WTC11 (cell line): ENCODE data around the gene FDXR. TPM values are rescaled to one million over a fixed set of nuclear protein-coding genes. Genes with fewer than 3 reads are reported as not detected.
A peak's percentile ranks its signal among the peaks of the same experiment; 100 is the strongest.

Experiments
- ARID4B ChIP-seq: sonication (generic); formaldehyde crosslinking; IDR thresholded peaks from 2 replicates; pipeline ENCODE4 v1.8.0; 2023; ENCODE audit warnings: missing genetic modification reagents, mild to moderate bottlenecking, borderline replicate concordance
- ATF6 ChIP-seq: sonication (generic); formaldehyde crosslinking; IDR thresholded peaks from 2 replicates; pipeline ENCODE4 v1.8.1; 2023; ENCODE audit warnings: mild to moderate bottlenecking, missing genetic modification reagents
- CBFB ChIP-seq: sonication (generic); formaldehyde crosslinking; IDR thresholded peaks from 2 replicates; pipeline ENCODE4 v1.8.1; 2022; ENCODE audit warnings: mild to moderate bottlenecking, low read depth, missing genetic modification reagents
- E2F1 ChIP-seq: sonication (generic); formaldehyde crosslinking; IDR thresholded peaks from 2 replicates; pipeline ENCODE4 v1.8.0; 2022; ENCODE audit warnings: mild to moderate bottlenecking, missing genetic modification reagents
- E2F5 ChIP-seq: sonication (generic); formaldehyde crosslinking; IDR thresholded peaks from 2 replicates; pipeline ENCODE4 v1.8.1; 2022; ENCODE audit warnings: mild to moderate bottlenecking, moderate library complexity, missing genetic modification reagents
- FOXK1 ChIP-seq: sonication (generic); formaldehyde crosslinking; IDR thresholded peaks from 2 replicates; pipeline ENCODE4 v1.8.0; 2022; ENCODE audit warnings: mild to moderate bottlenecking, moderate library complexity, missing genetic modification reagents
- FOXP4 ChIP-seq: sonication (generic); formaldehyde crosslinking; IDR thresholded peaks from 2 replicates; pipeline ENCODE4 v1.8.0; 2022; ENCODE audit warnings: mild to moderate bottlenecking, missing genetic modification reagents
- GRHL2 ChIP-seq: fragments of 250-450 bp; sonication (Bioruptor Pico); IDR thresholded peaks from 2 replicates; pipeline ENCODE4 v1.8.0; 2022; ENCODE audit warnings: mild to moderate bottlenecking, moderate library complexity; ENCODE audit not compliant: insufficient replicate concordance, severe bottlenecking
- HMGXB4 ChIP-seq: sonication (generic); formaldehyde crosslinking; IDR thresholded peaks from 2 replicates; pipeline ENCODE4 v1.8.1; 2023; ENCODE audit warnings: mild to moderate bottlenecking, moderate library complexity, missing genetic modification reagents
- KAT7 ChIP-seq: sonication (generic); formaldehyde crosslinking; IDR thresholded peaks from 2 replicates; pipeline ENCODE4 v1.8.1; 2023; ENCODE audit warnings: missing genetic modification reagents, mild to moderate bottlenecking, borderline replicate concordance
- MLX ChIP-seq: sonication (generic); formaldehyde crosslinking; IDR thresholded peaks from 2 replicates; pipeline ENCODE4 v1.8.1; 2023; ENCODE audit warnings: mild to moderate bottlenecking, missing genetic modification reagents, moderate library complexity
- NFATC4 ChIP-seq: fragments of 250-450 bp; sonication (Bioruptor Pico); IDR thresholded peaks from 2 replicates; pipeline ENCODE4 v1.9.0; 2021; ENCODE audit warnings: mild to moderate bottlenecking
- OVOL2 ChIP-seq: fragments of 250-450 bp; sonication (Bioruptor Pico); IDR thresholded peaks from 2 replicates; pipeline ENCODE4 v1.9.0; 2021; ENCODE audit warnings: mild to moderate bottlenecking, borderline replicate concordance
- PRRX2 ChIP-seq: fragments of 250-450 bp; sonication (Bioruptor Pico); IDR thresholded peaks from 2 replicates; pipeline ENCODE4 v1.8.0; 2021; ENCODE audit warnings: mild to moderate bottlenecking
- SP1 ChIP-seq: sonication (generic); formaldehyde crosslinking; conservative IDR thresholded peaks from 2 replicates; pipeline ENCODE4 v1.8.1; 2022; ENCODE audit warnings: missing genetic modification reagents
- STAT6 ChIP-seq: sonication (generic); formaldehyde crosslinking; conservative IDR thresholded peaks from 2 replicates; pipeline ENCODE4 v1.8.1; 2023; ENCODE audit warnings: mild to moderate bottlenecking, low read depth, missing genetic modification reagents, moderate library complexity
- TEAD1 ChIP-seq: sonication (generic); formaldehyde crosslinking; IDR thresholded peaks from 2 replicates; pipeline ENCODE4 v1.8.0; 2022; ENCODE audit warnings: mild to moderate bottlenecking, missing genetic modification reagents
- USF2 ChIP-seq: sonication (generic); formaldehyde crosslinking; IDR thresholded peaks from 2 replicates; pipeline ENCODE4 v1.8.1; 2023; ENCODE audit warnings: mild to moderate bottlenecking, missing genetic modification reagents, moderate library complexity
- ZBTB21 ChIP-seq: sonication (generic); formaldehyde crosslinking; IDR thresholded peaks from 2 replicates; pipeline ENCODE4 v1.8.1; 2023; ENCODE audit warnings: mild to moderate bottlenecking, missing genetic modification reagents, borderline replicate concordance
- ZNF671 ChIP-seq: fragments of 250-450 bp; sonication (Bioruptor Pico); IDR thresholded peaks from 2 replicates; pipeline ENCODE4 v1.8.0; 2021; ENCODE audit warnings: mild to moderate bottlenecking
- total RNA-seq: library from RNA; stranded (reverse); gene quantifications from 3 replicates; pipeline ENCODE4 v1.2.3, GENCODE V29; 2021

Gene FDXR
- total RNA-seq, 1 experiment from 2014 or later, result 52.8 TPM

- TF ChIP-seq ARID4B (CRISPR knock-in tag), result 0 out of 2 replicates have a peak, but pooled peaks have one; percentile 30
- no peak for TF ChIP-seq CBFB (CRISPR knock-in tag)
- TF ChIP-seq FOXP4 (CRISPR knock-in tag), result no peak
- peak; percentile 69; the same call in 1 of the 2 replicates for TF ChIP-seq TEAD1
- peak; percentile 96 for TF ChIP-seq E2F5 (CRISPR knock-in tag)
- no peak for TF ChIP-seq KAT7 (CRISPR knock-in tag)
- no peak for TF ChIP-seq GRHL2 (CRISPR knock-in tag)
- peak; percentile 54; the same call in 1 of the 2 replicates for TF ChIP-seq ZNF671 (CRISPR knock-in tag)
- no peak for TF ChIP-seq MLX (CRISPR knock-in tag)
- TF ChIP-seq PRRX2 (CRISPR knock-in tag), result no peak
- no peak for TF ChIP-seq OVOL2 (CRISPR knock-in tag)
- no peak for TF ChIP-seq STAT6
- no peak for TF ChIP-seq HMGXB4 (CRISPR knock-in tag)
- TF ChIP-seq FOXK1, result peak; percentile 17; the same call in 1 of the 2 replicates
- no peak for TF ChIP-seq E2F1 (CRISPR knock-in tag)
- TF ChIP-seq USF2 (CRISPR knock-in tag), result peak; percentile 98
- no peak for TF ChIP-seq NFATC4
- TF ChIP-seq ATF6 (CRISPR knock-in tag), result no peak
- no peak for TF ChIP-seq ZBTB21 (CRISPR knock-in tag)
- peak; percentile 93 for TF ChIP-seq SP1
Observed at GRCh38 chr17:74873037-74873873, 461 bp upstream of the FDXR start (continued).
